K562 (cell line): ENCODE measurements around the gene GLRX. TPM values are rescaled to one million over a fixed set of nuclear protein-coding genes. Genes with fewer than 3 reads are reported as not detected.

Experiments
- ATAC-seq: fragments of 200-7000 bp; cut with Tn5 transposase; 3 replicates; pipeline ENCODE4 v1.9.1; 2020; ENCODE audit warnings: moderate library complexity
- BruUV-seq: library from RNA; stranded (reverse); fragments of 400-500 nt; replicated peaks from 2 replicates; lab custom pipeline; 2021; lab: Mats Ljungman, UMichigan
- CTCF ChIA-PET: fragments of 300-600 bp; formaldehyde crosslinking; extraction: SDS; loops from one replicate; lab custom pipeline; 2021; ENCODE audit warnings: low intra/inter-chr PET ratio; lab: Yijun Ruan, JAX
- POLR2A ChIA-PET: fragments of 300-600, 350-650 bp; sonication (Branson Sonifier 250); formaldehyde crosslinking; extraction: SDS; loops from one replicate; lab custom pipeline; 2021; ENCODE audit warnings: antibody characterized with exemption, inconsistent platforms; lab: Yijun Ruan, JAX
- DNase-seq, 4 experiments: peaks; one replicate each; pipeline versions ENCODE4 v3.0.0 to v3.0.0-alpha.2; 2011 to 2018; ENCODE audit warnings: low spot score in 3 of 4, mixed read lengths in 3 of 4; ENCODE audit errors: extremely low read depth in 1 of 4
- FAIRE-seq: peaks from 2 replicates; lab custom pipeline; 2011; peaks lifted over from hg19 to GRCh38; lab: Jason Lieb, UNC
- H2AFZ ChIP-seq: 2 replicates; pipeline ENCODE4 v1.6.0; 2011; ENCODE audit warnings: low read depth, low read length, control low read depth, inconsistent platforms
- H3K27ac ChIP-seq: fragments of 200-600 bp; 3 replicates; pipeline ENCODE4 v1.8.0; 2011; ENCODE audit warnings: low read depth, mild to moderate bottlenecking, control low read depth, inconsistent platforms, low read length, moderate library complexity, mixed read lengths; ENCODE audit errors: extremely low read depth
- H3K27me3 ChIP-seq, 2 experiments: fragments of 300-600 bp in 1 of 2; 2 replicates in 1 of 2; 3 replicates in 1 of 2; pipeline versions ENCODE4 v1.6.0 to v1.8.0; 2011; ENCODE audit warnings: inconsistent platforms in 2 of 2, low read length in 2 of 2, mild to moderate bottlenecking in 1 of 2, mixed read lengths in 1 of 2, moderate library complexity in 1 of 2; ENCODE audit not compliant: control insufficient read depth in 2 of 2, insufficient read depth in 2 of 2
- H3K36me3 ChIP-seq: fragments of 300-600 bp; 3 replicates; pipeline ENCODE4 v1.8.0; 2011; ENCODE audit warnings: mild to moderate bottlenecking, low read length, inconsistent platforms; ENCODE audit not compliant: control insufficient read depth, insufficient read depth
- H3K4me1 ChIP-seq, 2 experiments: fragments of 200-600 bp in 1 of 2; replicated peaks in 1 of 2; 2 replicates in 1 of 2; 3 replicates in 1 of 2; pipeline versions ENCODE4 v1.5.1 to v1.8.0; 2011; ENCODE audit warnings: inconsistent platforms in 2 of 2, low read length in 2 of 2, mild to moderate bottlenecking in 1 of 2, mixed read lengths in 1 of 2, moderate library complexity in 1 of 2; ENCODE audit not compliant: control insufficient read depth in 2 of 2, insufficient read depth in 2 of 2
- H3K4me2 ChIP-seq: 2 replicates; pipeline ENCODE4 v1.6.1; 2011; ENCODE audit warnings: low read length, control low read depth, inconsistent platforms, mixed read lengths; ENCODE audit not compliant: insufficient read depth
- H3K4me3 ChIP-seq: fragments of 200-600 bp; sonication (generic), shearing (Covaris generic); 2 replicates; pipeline ENCODE4 v1.5.1; 2016; ENCODE audit warnings: control low read depth, inconsistent platforms
- H3K79me2 ChIP-seq: fragments of 200-600 bp; 3 replicates; pipeline ENCODE4 v1.8.0; 2011; ENCODE audit warnings: low read length, inconsistent platforms; ENCODE audit not compliant: control insufficient read depth, insufficient read depth
- H3K9ac ChIP-seq, 2 experiments: 2 replicates each; pipeline versions ENCODE4 v1.6.0 to v1.6.1; 2011; ENCODE audit warnings: low read depth in 2 of 2, low read length in 2 of 2, control low read depth in 1 of 2, inconsistent platforms in 1 of 2, mild to moderate bottlenecking in 1 of 2, mixed read lengths in 1 of 2; ENCODE audit not compliant: insufficient read depth in 1 of 2
- H3K9me1 ChIP-seq: one replicate; pipeline ENCODE4 v1.6.0; 2011; ENCODE audit warnings: inconsistent platforms, mild to moderate bottlenecking, low read length, moderate library complexity; ENCODE audit not compliant: control insufficient read depth, insufficient read depth
- H3K9me3 ChIP-seq: replicated peaks from 2 replicates; pipeline ENCODE4 v1.5.1; 2011; ENCODE audit warnings: low read depth, low read length, inconsistent platforms; ENCODE audit not compliant: control insufficient read depth, insufficient read depth
- H4K20me1 ChIP-seq: replicated peaks from 2 replicates; pipeline ENCODE4 v1.6.1; 2011; ENCODE audit warnings: low read length, inconsistent platforms, mixed read lengths; ENCODE audit not compliant: control insufficient read depth, insufficient read depth
- AFF1 ChIP-seq, 2 experiments: fragments of 450-650 bp; IDR thresholded peaks; 2 replicates each; pipeline ENCODE4 v1.6.1; 2018; ENCODE audit warnings: mild to moderate bottlenecking in 2 of 2, low read depth in 1 of 2; ENCODE audit not compliant: partially characterized antibody in 2 of 2
- BHLHE40 ChIP-seq: IDR thresholded peaks from 2 replicates; pipeline ENCODE4 v1.6.1; 2011; ENCODE audit warnings: low read length, improper control_type of control experiment
- COPS2 ChIP-seq: fragments of 450-650 bp; conservative IDR thresholded peaks from 2 replicates; pipeline ENCODE4 v1.6.1; 2016; ENCODE audit warnings: mild to moderate bottlenecking, moderate library complexity
- FOXA1 ChIP-seq: fragments of 450-650 bp; IDR thresholded peaks from 2 replicates; pipeline ENCODE4 v1.6.1; 2016; ENCODE audit warnings: mild to moderate bottlenecking, borderline replicate concordance
- IRF1 ChIP-seq: sonication (generic); formaldehyde crosslinking; IDR thresholded peaks from 2 replicates; pipeline ENCODE4 v1.8.0; 2022; ENCODE audit warnings: missing genetic modification reagents, mild to moderate bottlenecking, borderline replicate concordance
- MAZ ChIP-seq, 2 experiments: fragments of 450-650 bp in 1 of 2; sonication (generic) in 1 of 2; formaldehyde crosslinking; IDR thresholded peaks in 1 of 2; conservative IDR thresholded peaks in 1 of 2; 2 replicates each; pipeline versions ENCODE4 v1.4.0 to v1.5.0; 2020; ENCODE audit warnings: mild to moderate bottlenecking in 1 of 2, missing genetic modification reagents in 1 of 2
- MIER1 ChIP-seq: fragments of 450-650 bp; IDR thresholded peaks from 2 replicates; pipeline ENCODE4 v1.6.1; 2016; ENCODE audit warnings: antibody characterized with exemption, mild to moderate bottlenecking, low read depth
- MTA1 ChIP-seq: fragments of 450-650 bp; IDR thresholded peaks from 2 replicates; pipeline ENCODE4 v1.6.1; 2017; ENCODE audit warnings: borderline replicate concordance
- NFATC3 ChIP-seq: fragments of 450-650 bp; IDR thresholded peaks from 2 replicates; pipeline ENCODE4 v1.6.1; 2017; ENCODE audit warnings: mild to moderate bottlenecking
- RBM25 ChIP-seq: fragments of 200-400 bp; formaldehyde crosslinking; IDR thresholded peaks from 2 replicates; pipeline ENCODE4 v1.6.1; 2018; ENCODE audit warnings: low read length, low read depth, moderate library complexity; ENCODE audit not compliant: severe bottlenecking
- SMARCE1 ChIP-seq: fragments of 450-650 bp; IDR thresholded peaks from 2 replicates; pipeline ENCODE4 v1.7.1; 2016; ENCODE audit warnings: mild to moderate bottlenecking
- STAT5B ChIP-seq: fragments of 250-450 bp; sonication (Bioruptor Pico); IDR thresholded peaks from 2 replicates; pipeline ENCODE4 v1.8.0; 2021; ENCODE audit warnings: mild to moderate bottlenecking, inconsistent platforms
- TAF7 ChIP-seq: fragments of 450-650 bp; IDR thresholded peaks from 2 replicates; pipeline ENCODE4 v1.6.1; 2016; ENCODE audit warnings: missing genetic modification characterization, missing compliant biosample characterization
- XRCC5 ChIP-seq: fragments of 200-400 bp; formaldehyde crosslinking; IDR thresholded peaks from 2 replicates; pipeline ENCODE4 v1.6.1; 2017; ENCODE audit warnings: low read depth, mild to moderate bottlenecking, low read length
- ZNF12 ChIP-seq: sonication (generic); formaldehyde crosslinking; IDR thresholded peaks from 2 replicates; pipeline ENCODE4 v1.4.0; 2020; ENCODE audit warnings: mild to moderate bottlenecking, missing genetic modification reagents
- WGBS: fragments of 100-300 bp; shearing (Covaris generic); methylation state at CpG from one replicate; pipeline ENCODE4 v1.1.6; 2016; ENCODE audit warnings: low coverage, mixed read lengths; ENCODE audit not compliant: insufficient coverage; ENCODE audit errors: missing lambda C conversion rate; 5-methylcytosine and 5-hydroxymethylcytosine counted together
- in situ Hi-C: fragments of 300-500 bp; cut with MboI; formaldehyde crosslinking; loops from 4 replicates; pipeline ENCODE4 v1.15.0; 2018; ENCODE audit warnings: inconsistent platforms, mixed read lengths
- intact Hi-C: fragments of 100-400 bp; cut with micrococcal nuclease; formaldehyde crosslinking; loops from 2 replicates; pipeline ENCODE4 v1.14.2; 2022
- polyA plus RNA-seq, 8 experiments: library from polyadenylated mRNA; depleted of rRNA in 4 of 8; stranded (reverse) in 5 of 8; unstranded in 3 of 8; fragments of >200 nt; fragmentation: Nextera tagmentation in 2 of 8; fragmentation: Illumina TruSeq in 1 of 8; extraction: Ambion mirVana in 2 of 8; extraction: Trizol in 1 of 8; gene quantifications; 2 replicates each; pipeline versions ENCODE4 v1.2.1 to v1.2.3, GENCODE V29; 2011 to 2014; ENCODE audit warnings: inconsistent platforms in 1 of 8, missing spikeins in 1 of 8
- total RNA-seq, 7 experiments: library from RNA; depleted of rRNA in 6 of 7; stranded (reverse); fragments of >200 nt in 6 of 7; fragmentation: Illumina TruSeq in 2 of 7; extraction: Trizol in 2 of 7; gene quantifications; 2 replicates each; pipeline versions ENCODE4 v1.2.1 to v1.2.3, GENCODE V29; 2011 to 2021; ENCODE audit warnings: low replicate concordance in 1 of 7

GLRX gene
- total and polyA plus RNA-seq, 9 of the 15 experiments (the other 6 are each of a cell fraction or from before 2014, with no cell fraction given): 2.3 to 11.2 (median 4.6) TPM

DNA sequence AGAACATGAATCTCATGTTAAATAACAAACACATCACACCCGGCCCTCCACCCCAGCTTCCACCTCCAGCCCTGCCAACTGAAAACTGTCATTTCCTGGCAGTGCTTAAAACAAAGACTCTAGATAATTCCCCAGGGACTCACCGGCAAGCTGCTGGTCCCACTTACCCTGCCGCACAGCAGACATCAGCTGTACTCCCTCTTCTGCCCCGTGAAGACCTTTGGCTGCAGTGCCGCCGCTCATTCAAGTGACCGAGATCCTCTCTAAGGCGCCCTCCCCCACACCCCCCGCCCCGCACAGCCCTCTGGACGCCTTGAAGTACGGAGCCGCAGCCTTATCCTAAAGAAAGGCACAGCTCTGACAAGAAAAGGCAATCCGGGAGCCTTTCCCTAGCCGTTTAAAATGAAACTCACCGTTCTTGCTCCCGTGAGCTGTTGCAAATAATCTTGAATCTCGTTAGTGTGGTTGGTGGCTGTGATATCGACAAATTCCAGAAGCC, 434 bp downstream of the GLRX start (continued):
- TF ChIP-seq XRCC5 (no peak), IRF1 (CRISPR knock-in tag) (no peak), MAZ (CRISPR knock-in tag; conservative IDR thresholded peaks at IDR 0.05 in 1 of 2, IDR thresholded peaks at IDR 0.05 in 1 of 2) (peak in 1 of 2 experiments; percentile 56; a peak in 3 of 4 replicates), BHLHE40 (no peak), FOXA1 (no peak)
- TF ChIP-seq, all 486 proteins: peak for 19

DNA sequence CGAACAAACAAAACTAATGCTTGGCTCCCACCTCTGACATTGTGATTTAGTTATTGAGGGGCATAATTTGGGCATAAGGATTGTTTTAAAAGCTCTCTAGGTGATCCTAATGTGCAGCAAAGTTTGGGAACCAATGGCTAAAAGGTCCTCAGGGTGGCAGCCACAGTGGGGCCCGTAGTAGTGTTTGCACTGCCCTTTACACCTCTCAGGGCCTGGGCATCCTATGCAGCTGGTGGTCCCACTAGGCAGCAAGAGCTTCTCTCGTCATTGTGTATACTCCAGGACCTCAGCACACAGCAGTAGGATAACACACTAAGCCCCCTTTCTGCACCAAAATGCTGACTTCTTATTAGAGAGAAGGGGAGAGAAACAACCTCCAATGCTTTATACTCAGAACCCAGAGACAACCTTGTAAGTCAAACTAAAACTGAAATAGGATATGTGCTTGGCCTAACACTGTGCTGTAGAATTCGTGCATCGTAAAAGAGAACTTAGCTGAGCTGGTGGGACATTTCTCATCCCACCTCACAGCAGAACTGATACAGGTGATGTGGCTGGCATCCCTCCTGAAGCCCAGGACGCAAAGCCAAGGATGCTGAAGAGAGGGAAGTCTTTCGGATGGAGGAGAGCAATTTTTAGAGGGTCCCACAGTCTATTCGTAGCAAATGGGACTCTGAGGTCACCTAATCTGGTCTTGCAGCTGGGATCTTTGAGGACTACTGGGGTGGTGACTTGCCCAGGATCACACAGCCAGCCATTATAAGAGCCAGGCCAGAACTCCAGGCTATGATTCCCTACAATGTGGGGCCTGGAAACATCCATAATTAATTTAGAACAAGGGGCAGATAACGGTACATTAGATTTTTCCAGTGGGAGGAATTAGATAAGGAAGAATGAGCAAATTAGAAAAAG, 1.2 kb downstream of the GLRX start:
- Histone ChIP-seq H3K27ac (no peak overlapping the region), H3K4me2 (0 out of 2 replicates have a peak overlapping the region, but pooled peaks have one; percentile 80), H3K9me1 (no peaks in the 10 kb centered on the region), H3K36me3 (no peaks in the 10 kb centered on the region), H3K4me3 (peak overlapping the region; percentile 48; the same call in 1 of the 2 replicates), H3K9ac (no peak overlapping the region; a peak in 1 of 4 replicates), H3K27me3 (no peaks in the 10 kb centered on the region), H3K9me3 (no peaks in the 10 kb centered on the region), H4K20me1 (no peaks in the 10 kb centered on the region), H2AFZ (peak overlapping the region; percentile 95), H3K4me1 (peaks cover 31 to 36% of the 10 kb centered on the region in 2 experiments; a peak in 4 of 5 replicates), H3K79me2 (no peaks in the 10 kb centered on the region)
- intact Hi-C loops (no loop called here), in situ Hi-C loops (no loop called here)
- WGBS: 65% methylated on average over 9 of the region's 9 CpGs
- POLR2A ChIA-PET: interaction anchor here (0.6 to 1.5 kb wide), 3 partner anchors 17 to 1312 kb away, joined by 3 to 4 read pairs (median 3); no protein-coding TSS in a partner anchor
- no peak for ATAC-seq
- no peak for FAIRE-seq
- CTCF ChIA-PET: no interaction called here
- BruUV-seq: no TSS peak
- DNase-seq: no peak
- TF ChIP-seq NFATC3: no peak
- TF ChIP-seq SMARCE1: no peak
- no peak for TF ChIP-seq MIER1
- TF ChIP-seq MTA1: no peak
- TF ChIP-seq ZNF12 (CRISPR knock-in tag): no peak
- TF ChIP-seq TAF7 (tag): no peak
- no peak for TF ChIP-seq AFF1 (IDR thresholded peaks at IDR 0.05; ENCODE audit: low read depth in 1 of 2, partially characterized antibody in 2 of 2)
- TF ChIP-seq COPS2: no peak
- TF ChIP-seq STAT5B: no peak
- no peak for TF ChIP-seq RBM25
